Measurements from ENCODE around the gene ASS1.

ASS1 gene

GRCh38 chr9:130450344-130451003 is 5.7 kb downstream of the ASS1 start:
- no peaks in the 10 kb centered on the region for H3K4me1 ChIP-seq (ENCODE audit: control insufficient read depth in 1 of 2, insufficient read depth in 1 of 2, low read depth in 1 of 2, low read length in 1 of 2)
- no peak overlapping the region for H3K4me3 ChIP-seq (ENCODE audit: low read depth in 1 of 2, low read length in 1 of 2)
- no peak overlapping the region for H3K27ac ChIP-seq
- H3K27me3 ChIP-seq, result peaks cover 88% of the 10 kb centered on the region
- TF ChIP-seq, protein P1, sequence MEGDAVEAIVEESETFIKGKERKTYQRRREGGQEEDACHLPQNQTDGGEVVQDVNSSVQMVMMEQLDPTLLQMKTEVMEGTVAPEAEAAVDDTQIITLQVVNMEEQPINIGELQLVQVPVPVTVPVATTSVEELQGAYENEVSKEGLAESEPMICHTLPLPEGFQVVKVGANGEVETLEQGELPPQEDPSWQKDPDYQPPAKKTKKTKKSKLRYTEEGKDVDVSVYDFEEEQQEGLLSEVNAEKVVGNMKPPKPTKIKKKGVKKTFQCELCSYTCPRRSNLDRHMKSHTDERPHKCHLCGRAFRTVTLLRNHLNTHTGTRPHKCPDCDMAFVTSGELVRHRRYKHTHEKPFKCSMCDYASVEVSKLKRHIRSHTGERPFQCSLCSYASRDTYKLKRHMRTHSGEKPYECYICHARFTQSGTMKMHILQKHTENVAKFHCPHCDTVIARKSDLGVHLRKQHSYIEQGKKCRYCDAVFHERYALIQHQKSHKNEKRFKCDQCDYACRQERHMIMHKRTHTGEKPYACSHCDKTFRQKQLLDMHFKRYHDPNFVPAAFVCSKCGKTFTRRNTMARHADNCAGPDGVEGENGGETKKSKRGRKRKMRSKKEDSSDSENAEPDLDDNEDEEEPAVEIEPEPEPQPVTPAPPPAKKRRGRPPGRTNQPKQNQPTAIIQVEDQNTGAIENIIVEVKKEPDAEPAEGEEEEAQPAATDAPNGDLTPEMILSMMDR (IDR thresholded peaks at IDR 0.05), result no peak
- no peaks in the 10 kb centered on the region for H3K9me3 ChIP-seq
- H3K36me3 ChIP-seq, result no peaks in the 10 kb centered on the region

DNA sequence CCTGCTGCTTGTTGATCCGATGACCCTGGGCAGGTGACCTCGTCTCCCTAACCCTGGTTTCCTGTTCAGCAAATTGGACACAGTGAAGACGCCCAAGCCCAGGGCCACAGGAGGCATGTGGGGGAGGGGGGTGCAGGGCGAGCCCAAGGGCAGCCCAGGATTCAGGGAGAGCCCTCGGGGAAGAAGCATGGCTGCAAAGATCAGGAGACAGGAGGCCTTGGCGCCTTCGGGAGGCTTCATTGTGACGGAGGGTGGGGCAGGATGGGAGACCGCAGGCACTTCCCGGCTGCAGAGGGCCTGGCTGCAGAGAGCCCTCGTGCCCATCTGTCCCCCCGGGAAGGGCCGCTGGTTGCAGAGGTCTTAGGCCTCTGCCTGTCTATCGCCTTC is 6.2 kb downstream of the ASS1 start:
- H3K9me3 ChIP-seq, result no peaks in the 10 kb centered on the region
- TF ChIP-seq, protein P1 (IDR thresholded peaks at IDR 0.05), result no peak
- H3K4me3 ChIP-seq (ENCODE audit: low read depth in 1 of 2, low read length in 1 of 2), result no peak overlapping the region
- H3K27ac ChIP-seq, result no peak overlapping the region
- H3K27me3 ChIP-seq, result peaks cover 87% of the 10 kb centered on the region
- H3K4me1 ChIP-seq (ENCODE audit: control insufficient read depth in 1 of 2, insufficient read depth in 1 of 2, low read depth in 1 of 2, low read length in 1 of 2), result no peaks in the 10 kb centered on the region
- no peaks in the 10 kb centered on the region for H3K36me3 ChIP-seq

GRCh38 chr9:130451509-130452388 is 7.0 kb downstream of the ASS1 start:
- Histone ChIP-seq H3K4me3 (ENCODE audit: low read depth in 1 of 2, low read length in 1 of 2) (no peak overlapping the region), H3K9me3 (no peaks in the 10 kb centered on the region), H3K27ac (no peak overlapping the region), H3K36me3 (no peaks in the 10 kb centered on the region), H3K4me1 (ENCODE audit: control insufficient read depth in 1 of 2, insufficient read depth in 1 of 2, low read depth in 1 of 2, low read length in 1 of 2) (no peaks in the 10 kb centered on the region), H3K27me3 (peaks cover 80% of the 10 kb centered on the region)
- TF ChIP-seq, protein P1 (IDR thresholded peaks at IDR 0.05), result no peak

- TF ChIP-seq, protein P1 (IDR thresholded peaks at IDR 0.05), result no peak
- no peak overlapping the region for H3K27ac ChIP-seq
- no peaks in the 10 kb centered on the region for H3K9me3 ChIP-seq
- peaks cover 73% of the 10 kb centered on the region for H3K27me3 ChIP-seq
- H3K4me1 ChIP-seq (ENCODE audit: control insufficient read depth in 1 of 2, insufficient read depth in 1 of 2, low read depth in 1 of 2, low read length in 1 of 2), result no peaks in the 10 kb centered on the region
- H3K36me3 ChIP-seq, result no peaks in the 10 kb centered on the region
- H3K4me3 ChIP-seq (ENCODE audit: low read depth in 1 of 2, low read length in 1 of 2), result no peak overlapping the region
These were observed 8.1 kb downstream of the ASS1 start for GRCh38 chr9:130452835-130453234.

DNA sequence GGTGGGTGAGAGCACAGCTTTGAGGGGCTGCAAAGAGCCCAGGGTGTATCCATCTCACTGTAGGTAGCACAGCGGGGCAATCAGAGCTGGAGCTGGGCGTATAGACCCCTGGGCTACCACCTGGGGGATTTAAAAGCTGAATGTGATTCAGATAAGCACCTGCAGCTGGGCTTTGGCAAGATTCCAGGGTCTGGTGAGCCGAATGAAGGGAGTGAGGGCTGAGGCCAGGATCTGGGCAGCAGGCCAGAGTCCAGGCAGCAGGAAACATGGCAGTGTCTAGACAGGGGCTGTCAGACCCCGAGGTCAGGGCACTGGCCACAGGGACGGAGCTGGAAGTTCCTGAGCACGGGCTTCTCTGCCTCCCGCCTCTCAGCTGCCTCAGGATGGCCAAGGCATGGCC is 8.7 kb downstream of the ASS1 start:
- Histone ChIP-seq H3K27me3 (peaks cover 69% of the 10 kb centered on the region), H3K27ac (no peak overlapping the region), H3K4me1 (ENCODE audit: control insufficient read depth in 1 of 2, insufficient read depth in 1 of 2, low read depth in 1 of 2, low read length in 1 of 2) (no peaks in the 10 kb centered on the region), H3K4me3 (ENCODE audit: low read depth in 1 of 2, low read length in 1 of 2) (no peak overlapping the region), H3K36me3 (no peaks in the 10 kb centered on the region), H3K9me3 (no peaks in the 10 kb centered on the region)
- TF ChIP-seq, protein P1 (IDR thresholded peaks at IDR 0.05), result no peak
